Activated T-helper 9 cell treated with anti-CD3 and anti-CD28 coated beads, Interleukin-2, amount 50 U/mL, for 16 hours (primary cell): Measurements from ENCODE around the gene ST6GAL1.

ENCODE experiments used
- DNase-seq: peaks from one replicate; pipeline ENCODE4 v3.0.0-alpha.2; 2020; ENCODE audit warnings: low read depth

Gene ST6GAL1

GRCh38 chr3:187112934-187113793, 182.8 kb downstream of the ST6GAL1 start:
- DNase-seq, result no peak

GRCh38 chr3:187114511-187114910, 184.2 kb downstream of the ST6GAL1 start:
- no peak for DNase-seq

GRCh38 chr3:187120326-187120725, 190.0 kb downstream of the ST6GAL1 start:
- DNase-seq, result no peak

GRCh38 chr3:187122261-187122660, 191.9 kb downstream of the ST6GAL1 start:
- DNase-seq, result no peak

GRCh38 chr3:187125319-187126031, 195.1 kb downstream of the ST6GAL1 start:
- no peak for DNase-seq
